Ishikawa (cell line): ENCODE measurements around the gene MOV10.

Source experiments
- CEBPB ChIP-seq: IDR thresholded peaks from 2 replicates; pipeline ENCODE4 v1.6.1; 2012
- CREB1 ChIP-seq: IDR thresholded peaks from 2 replicates; pipeline ENCODE4 v1.6.1; 2012; ENCODE audit warnings: low read depth
- EGR1 ChIP-seq: IDR thresholded peaks from 2 replicates; pipeline ENCODE4 v1.6.1; 2012
- EP300 ChIP-seq: IDR thresholded peaks from 2 replicates; pipeline ENCODE4 v1.6.1; 2012; ENCODE audit warnings: borderline replicate concordance
- FOXM1 ChIP-seq: IDR thresholded peaks from 2 replicates; pipeline ENCODE4 v1.6.1; 2012; ENCODE audit warnings: low read depth, borderline replicate concordance
- MAX ChIP-seq: IDR thresholded peaks from 2 replicates; pipeline ENCODE4 v1.6.1; 2012
- NFIC ChIP-seq: IDR thresholded peaks from 2 replicates; pipeline ENCODE4 v1.6.1; 2012
- RAD21 ChIP-seq: IDR thresholded peaks from 2 replicates; pipeline ENCODE4 v1.6.1; 2012; ENCODE audit warnings: low read depth
- REST ChIP-seq: IDR thresholded peaks from 2 replicates; pipeline ENCODE4 v1.6.1; 2012; ENCODE audit warnings: low read depth, mild to moderate bottlenecking
- TAF1 ChIP-seq: IDR thresholded peaks from 2 replicates; pipeline ENCODE4 v1.6.1; 2012; ENCODE audit warnings: low read depth, mild to moderate bottlenecking
- TCF12 ChIP-seq: IDR thresholded peaks from 2 replicates; pipeline ENCODE4 v1.6.1; 2012; ENCODE audit warnings: low read depth
- TEAD4 ChIP-seq: IDR thresholded peaks from 2 replicates; pipeline ENCODE4 v1.6.1; 2012
- USF1 ChIP-seq: IDR thresholded peaks from 2 replicates; pipeline ENCODE4 v1.6.1; 2012
- YY1 ChIP-seq: IDR thresholded peaks from 2 replicates; pipeline ENCODE4 v1.6.1; 2012; ENCODE audit warnings: low read depth
- ZBTB7A ChIP-seq: IDR thresholded peaks from 2 replicates; pipeline ENCODE4 v1.6.1; 2012; ENCODE audit warnings: low read depth

Gene MOV10

GRCh38 chr1:112633628-112634027 is 40.8 kb upstream of the MOV10 start:
- no peak for TF ChIP-seq FOXM1
- no peak for TF ChIP-seq USF1
- no peak for TF ChIP-seq NFIC
- no peak for TF ChIP-seq TEAD4
- TF ChIP-seq ZBTB7A, result no peak
- no peak for TF ChIP-seq YY1
- no peak for TF ChIP-seq EGR1
- no peak for TF ChIP-seq RAD21
- no peak for TF ChIP-seq REST
- TF ChIP-seq MAX, result no peak
- TF ChIP-seq CEBPB, result no peak
- TF ChIP-seq EP300, result no peak
- no peak for TF ChIP-seq CREB1
- no peak for TF ChIP-seq TCF12
- TF ChIP-seq TAF1, result no peak

- TF ChIP-seq EGR1 (no peak), FOXM1 (no peak), NFIC (no peak), REST (no peak), EP300 (no peak), RAD21 (no peak)
Observed at GRCh38 chr1:112634367-112634766, 40.1 kb upstream of the MOV10 start.

GRCh38 chr1:112636056-112636455 is 38.4 kb upstream of the MOV10 start:
- no peak for TF ChIP-seq TEAD4
- TF ChIP-seq CEBPB, result no peak
- no peak for TF ChIP-seq USF1
- no peak for TF ChIP-seq TCF12
- no peak for TF ChIP-seq YY1
- TF ChIP-seq EP300, result no peak
- TF ChIP-seq TAF1, result no peak
- no peak for TF ChIP-seq NFIC
- no peak for TF ChIP-seq RAD21
- no peak for TF ChIP-seq ZBTB7A
- TF ChIP-seq CREB1, result no peak
- no peak for TF ChIP-seq REST
- no peak for TF ChIP-seq FOXM1
- TF ChIP-seq MAX, result no peak

GRCh38 chr1:112636597-112637253 is 37.7 kb upstream of the MOV10 start:
- TF ChIP-seq REST (no peak), CEBPB (no peak), USF1 (no peak), TCF12 (no peak), TEAD4 (no peak), EGR1 (no peak), ZBTB7A (no peak), FOXM1 (no peak), MAX (no peak), CREB1 (no peak), TAF1 (no peak)
